Activated T-cell treated with anti-CD3 and anti-CD28 coated beads, Interleukin-2, amount 50 U/mL, for 24 hours (primary cell): Measurements from ENCODE around the gene DSN1.

Experiments
- DNase-seq: peaks from one replicate; pipeline ENCODE4 v3.0.0-alpha.2; 2020
- H3K27ac Mint-ChIP-seq: 2 replicates; pipeline ENCODE4 v1.8.0; 2020; ENCODE audit warnings: mild to moderate bottlenecking, mixed read lengths
- H3K27me3 Mint-ChIP-seq: 2 replicates; pipeline ENCODE4 v1.8.0; 2020; ENCODE audit warnings: mixed read lengths
- H3K36me3 Mint-ChIP-seq: 2 replicates; pipeline ENCODE4 v1.8.0; 2020; ENCODE audit warnings: low read depth, mixed read lengths
- H3K4me1 Mint-ChIP-seq: 2 replicates; pipeline ENCODE4 v1.8.0; 2020; ENCODE audit warnings: low read depth, mixed read lengths
- H3K4me3 Mint-ChIP-seq: 2 replicates; pipeline ENCODE4 v1.8.0; 2020; ENCODE audit warnings: mild to moderate bottlenecking, moderate library complexity, mixed read lengths
- H3K9me3 Mint-ChIP-seq: 2 replicates; pipeline ENCODE4 v1.8.0; 2020; ENCODE audit warnings: mixed read lengths

DSN1 gene

DNA sequence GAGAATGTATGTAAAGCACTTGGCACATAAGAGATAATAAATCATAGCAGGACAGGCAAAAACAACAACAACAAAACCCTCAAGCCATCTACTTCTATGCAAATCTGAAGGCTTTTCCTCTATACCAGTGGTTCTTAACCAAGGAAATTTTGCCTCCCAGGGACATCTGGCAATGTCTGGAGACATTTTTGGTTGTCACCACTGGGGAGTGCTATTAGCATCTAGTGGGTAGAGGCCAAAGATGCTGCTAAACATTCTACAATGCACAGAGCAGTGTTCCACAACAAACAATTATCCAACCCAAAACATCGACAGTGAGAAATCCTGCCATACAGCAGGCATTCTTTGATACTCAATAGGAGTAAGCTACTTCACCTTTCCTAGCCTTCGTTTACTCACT lies 55.9 kb downstream of the DSN1 start:
- Mint-ChIP-seq H3K4me3 (no peak overlapping the region), H3K4me1 (peaks cover 12% of the 10 kb centered on the region), H3K9me3 (no peaks in the 10 kb centered on the region), H3K27me3 (no peaks in the 10 kb centered on the region), H3K27ac (no peak overlapping the region), H3K36me3 (peaks cover 23% of the 10 kb centered on the region)
- no peak for DNase-seq

GRCh38 chr20:36717021-36717420 lies 56.5 kb downstream of the DSN1 start:
- H3K27ac Mint-ChIP-seq, result no peak overlapping the region
- DNase-seq, result no peak
- peaks cover 12% of the 10 kb centered on the region for H3K4me1 Mint-ChIP-seq
- no peak overlapping the region for H3K4me3 Mint-ChIP-seq
- H3K27me3 Mint-ChIP-seq, result no peaks in the 10 kb centered on the region
- no peaks in the 10 kb centered on the region for H3K9me3 Mint-ChIP-seq
- H3K36me3 Mint-ChIP-seq, result peaks cover 23% of the 10 kb centered on the region

GRCh38 chr20:36712775-36713174 lies 60.8 kb downstream of the DSN1 start:
- Mint-ChIP-seq H3K36me3 (no peaks in the 10 kb centered on the region), H3K4me1 (no peaks in the 10 kb centered on the region), H3K27ac (no peak overlapping the region), H3K27me3 (no peaks in the 10 kb centered on the region), H3K9me3 (no peaks in the 10 kb centered on the region), H3K4me3 (no peak overlapping the region)
- DNase-seq, result no peak

DNA sequence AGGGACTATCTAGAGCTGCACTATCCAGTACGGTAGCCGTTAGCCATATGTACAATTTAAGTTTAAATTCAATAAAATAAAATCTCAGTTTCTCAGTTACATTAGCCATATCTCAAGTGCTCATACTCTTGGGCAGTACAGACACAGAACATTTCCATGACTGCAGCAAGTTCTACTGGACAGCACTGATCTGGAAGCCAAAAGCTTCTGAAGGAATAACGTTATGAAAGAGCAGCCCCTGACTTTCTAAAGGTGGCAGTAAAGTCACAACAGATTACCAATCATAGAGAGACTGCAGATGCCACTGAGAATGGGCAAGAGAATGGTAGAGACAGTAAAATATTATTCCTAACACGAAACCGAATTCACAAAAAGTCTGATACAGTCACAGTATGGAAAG lies 64.4 kb downstream of the DSN1 start:
- Mint-ChIP-seq H3K36me3 (peaks cover 11% of the 10 kb centered on the region), H3K27ac (no peak overlapping the region), H3K9me3 (no peaks in the 10 kb centered on the region), H3K4me3 (no peak overlapping the region), H3K4me1 (no peaks in the 10 kb centered on the region), H3K27me3 (no peaks in the 10 kb centered on the region)
- no peak for DNase-seq

DNA sequence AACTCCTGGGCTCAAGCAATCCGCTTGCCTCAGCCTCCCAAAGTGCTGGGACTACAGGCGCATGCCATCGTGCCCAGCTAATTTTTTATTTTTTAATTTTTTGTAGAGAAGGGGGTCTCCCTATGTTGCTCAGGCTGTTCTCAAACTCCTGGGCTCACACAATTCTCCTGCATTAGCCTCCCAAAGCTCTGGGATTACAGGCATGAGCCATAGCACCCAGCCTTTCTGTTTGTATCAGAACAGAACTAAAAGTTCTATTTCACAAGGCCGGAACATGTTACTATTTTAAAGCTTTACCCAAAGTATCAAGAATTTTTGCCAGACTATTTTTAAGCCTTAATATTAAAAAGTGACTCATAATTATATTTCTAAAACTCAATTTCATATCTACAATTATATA lies 70.0 kb downstream of the DSN1 start:
- DNase-seq, result no peak
- Mint-ChIP-seq H3K27me3 (no peaks in the 10 kb centered on the region), H3K36me3 (peaks cover 19% of the 10 kb centered on the region), H3K9me3 (no peaks in the 10 kb centered on the region), H3K4me3 (no peak overlapping the region), H3K4me1 (no peaks in the 10 kb centered on the region), H3K27ac (no peak overlapping the region)
